Measurements from ENCODE around the gene KRTAP17-1. TPM values are rescaled to one million over a fixed set of nuclear protein-coding genes. Genes with fewer than 3 reads are reported as not detected.

Gene KRTAP17-1
- polyA plus RNA-seq, 1 donor from 2014 or later: not detected

- H3K9ac ChIP-seq (ENCODE audit: low read length): no peak overlapping the region
Observed at GRCh38 chr17:41296846-41297245, 18.7 kb downstream of the KRTAP17-1 start.

GRCh38 chr17:41294016-41294415 lies 21.5 kb downstream of the KRTAP17-1 start:
- Histone ChIP-seq H3K4me3 (ENCODE audit: low read length) (no peak overlapping the region), H3K9me3 (ENCODE audit: low read length) (no peaks in the 10 kb centered on the region), H3K9me2 (ENCODE audit: insufficient read depth, low read length) (no peaks in the 10 kb centered on the region), H3K27me3 (ENCODE audit: insufficient read depth, low read depth, low read length) (no peaks in the 10 kb centered on the region), H4K20me1 (ENCODE audit: insufficient read depth) (no peaks in the 10 kb centered on the region), H2AFZ (ENCODE audit: low read depth, low read length) (no peak overlapping the region), H3K9ac (ENCODE audit: low read length) (no peak overlapping the region), H3K79me2 (replicated peaks; ENCODE audit: insufficient read depth, low read length) (no peaks in the 10 kb centered on the region), H3K36me3 (ENCODE audit: insufficient read depth, low read length) (no peaks in the 10 kb centered on the region), H3K27ac (ENCODE audit: low read length) (no peak overlapping the region), H3F3A (ENCODE audit: insufficient read depth, low read length, poor library complexity, severe bottlenecking) (no peaks in the 10 kb centered on the region), H3K4me2 (ENCODE audit: low read length) (no peak overlapping the region)
- TF ChIP-seq CTCF (IDR thresholded peaks at IDR 0.05; ENCODE audit: poor library complexity, severe bottlenecking) (no peak), EZH2 (IDR thresholded peaks at IDR 0.05; ENCODE audit: borderline replicate concordance, insufficient read depth, low read length, poor library complexity, severe bottlenecking) (no peak), SMC3 (conservative IDR thresholded peaks at IDR 0.05; ENCODE audit: poor library complexity) (no peak)

More at GRCh38 chr17:41296846-41297245, 18.7 kb downstream of the KRTAP17-1 start:
- no peak overlapping the region for H2AFZ ChIP-seq (ENCODE audit: low read depth, low read length)
- H3K27me3 ChIP-seq (ENCODE audit: insufficient read depth, low read depth, low read length): no peaks in the 10 kb centered on the region
- H3K27ac ChIP-seq (ENCODE audit: low read length): no peak overlapping the region
- H3K9me2 ChIP-seq (ENCODE audit: insufficient read depth, low read length): no peaks in the 10 kb centered on the region
- no peak overlapping the region for H3K4me3 ChIP-seq (ENCODE audit: low read length)
- no peak overlapping the region for H3K4me2 ChIP-seq (ENCODE audit: low read length)
- no peaks in the 10 kb centered on the region for H4K20me1 ChIP-seq (ENCODE audit: insufficient read depth)
- no peaks in the 10 kb centered on the region for H3K36me3 ChIP-seq (ENCODE audit: insufficient read depth, low read length)
- no peaks in the 10 kb centered on the region for H3K9me3 ChIP-seq (ENCODE audit: low read length)
- H3F3A ChIP-seq (ENCODE audit: insufficient read depth, low read length, poor library complexity, severe bottlenecking): no peaks in the 10 kb centered on the region
- H3K79me2 ChIP-seq (replicated peaks; ENCODE audit: insufficient read depth, low read length): no peaks in the 10 kb centered on the region
- no peak for TF ChIP-seq RAD21 (conservative IDR thresholded peaks at IDR 0.05)
- TF ChIP-seq MXI1 (conservative IDR thresholded peaks at IDR 0.05; ENCODE audit: poor library complexity, severe bottlenecking): no peak
- TF ChIP-seq SMC3 (conservative IDR thresholded peaks at IDR 0.05; ENCODE audit: poor library complexity): no peak
- no peak for TF ChIP-seq REST (IDR thresholded peaks at IDR 0.05; ENCODE audit: borderline replicate concordance)
- TF ChIP-seq EZH2 (IDR thresholded peaks at IDR 0.05; ENCODE audit: borderline replicate concordance, insufficient read depth, low read length, poor library complexity, severe bottlenecking): no peak
- TF ChIP-seq POLR2AphosphoS5 (IDR thresholded peaks at IDR 0.05): no peak
- no peak for TF ChIP-seq EP300 (conservative IDR thresholded peaks at IDR 0.05; ENCODE audit: poor library complexity, severe bottlenecking)
- TF ChIP-seq TAF1 (IDR thresholded peaks at IDR 0.05; ENCODE audit: low read depth): no peak
- no peak for TF ChIP-seq CTCF (IDR thresholded peaks at IDR 0.05; ENCODE audit: poor library complexity, severe bottlenecking)
